ENCODE measurements around the gene MANF.

DNA sequence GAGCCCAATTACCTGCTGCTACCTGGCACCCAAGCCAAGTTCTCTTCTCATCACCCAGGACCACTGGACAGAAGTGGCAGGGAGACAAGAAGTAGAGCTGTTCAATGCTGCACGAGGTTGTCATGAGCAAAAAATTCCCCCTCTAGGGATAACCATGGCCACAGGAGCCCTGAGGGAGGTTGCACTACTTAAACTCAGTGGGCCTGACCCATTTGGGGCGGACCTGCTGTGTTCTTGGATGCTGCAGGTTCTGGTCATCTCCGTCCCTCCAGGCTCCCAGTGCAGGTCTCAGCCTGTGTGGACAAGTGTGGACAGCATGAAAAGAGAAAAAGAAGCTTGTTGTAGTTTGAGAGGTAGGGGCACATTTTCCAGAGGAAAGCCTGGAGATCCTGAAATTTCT lies 26.1 kb upstream of the MANF start:
- TF ChIP-seq CTCF (conservative IDR thresholded peaks at IDR 0.05; ENCODE audit: low read length), result no peak
- TF ChIP-seq EZH2phosphoT487 (IDR thresholded peaks at IDR 0.05; ENCODE audit: borderline replicate concordance, low read depth, low read length), result no peak
